HG03442 (cell line): Measurements from ENCODE around the gene EGR4.

Experiments used
- ATAC-seq: cut with Tn5 transposase; IDR thresholded peaks from one replicate; pipeline ENCODE4 v1.9.1; 2021; ENCODE audit warnings: mild to moderate bottlenecking, moderate library complexity; ENCODE audit not compliant: unreplicated experiment

Gene EGR4

DNA sequence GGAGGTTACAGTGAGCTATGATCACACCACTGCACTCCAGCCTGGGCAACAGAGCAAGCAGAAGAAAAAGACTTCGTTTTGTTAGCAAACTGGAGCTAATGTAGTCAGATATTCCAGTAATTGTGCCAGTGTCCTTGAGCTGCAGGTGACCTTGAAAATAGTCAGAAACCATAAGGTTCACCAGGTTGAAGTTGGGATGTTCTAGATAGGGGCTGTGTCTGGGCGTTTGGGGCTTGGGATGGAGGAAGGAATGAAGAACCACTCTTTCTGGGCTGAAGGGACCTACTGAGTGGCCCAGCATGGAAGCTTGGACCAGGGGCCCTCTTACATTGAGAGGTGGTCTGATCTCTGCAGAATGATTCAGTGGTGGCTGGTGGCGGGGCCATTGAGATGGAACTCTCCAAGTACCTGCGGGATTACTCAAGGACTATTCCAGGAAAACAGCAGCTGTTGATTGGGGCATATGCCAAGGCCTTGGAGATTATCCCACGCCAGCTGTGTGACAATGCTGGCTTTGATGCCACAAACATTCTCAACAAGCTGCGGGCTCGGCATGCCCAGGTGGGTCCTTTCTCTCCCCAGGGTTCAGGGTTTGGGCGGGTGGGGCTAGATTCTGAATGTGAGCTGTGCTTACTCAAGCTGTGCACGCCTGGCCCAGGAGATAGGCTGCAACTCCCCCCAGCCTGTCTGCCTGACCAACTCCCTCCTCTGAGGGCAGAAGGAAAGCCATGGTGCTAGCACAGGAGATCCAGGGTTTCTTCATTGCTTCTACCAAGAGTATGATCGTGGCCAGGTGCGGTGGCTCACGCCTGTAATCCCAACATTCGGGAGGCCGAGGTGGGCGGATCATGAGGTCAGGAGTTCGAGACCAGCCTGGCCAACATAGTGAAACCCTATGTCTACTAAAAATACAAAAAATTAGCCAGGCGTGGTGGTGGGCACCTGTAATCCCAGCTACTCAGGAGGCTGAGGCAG lies 42.2 kb downstream of the EGR4 start:
- ATAC-seq, result no peak

GRCh38 chr2:73249636-73250035 lies 43.7 kb downstream of the EGR4 start:
- ATAC-seq, result no peak

GRCh38 chr2:73246850-73247249 lies 46.5 kb downstream of the EGR4 start:
- ATAC-seq, result no peak

DNA sequence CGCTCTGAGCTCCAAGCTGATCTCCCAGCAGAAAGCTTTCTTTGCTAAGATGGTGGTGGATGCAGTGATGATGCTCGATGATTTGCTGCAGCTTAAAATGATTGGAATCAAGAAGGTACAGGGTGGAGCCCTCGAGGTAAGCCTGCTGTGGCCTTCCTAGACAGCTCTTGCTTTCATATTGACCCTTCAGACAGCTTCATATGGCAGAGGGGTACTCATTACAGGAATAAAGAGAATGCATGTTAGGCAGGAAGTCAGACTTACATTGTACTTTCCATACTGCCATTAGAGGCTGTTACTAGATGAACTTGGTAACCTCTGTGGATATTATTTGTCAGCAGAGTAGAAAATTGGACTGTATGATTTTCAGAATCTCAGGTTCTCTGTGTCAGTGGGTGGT lies 48.8 kb downstream of the EGR4 start:
- no peak for ATAC-seq

DNA sequence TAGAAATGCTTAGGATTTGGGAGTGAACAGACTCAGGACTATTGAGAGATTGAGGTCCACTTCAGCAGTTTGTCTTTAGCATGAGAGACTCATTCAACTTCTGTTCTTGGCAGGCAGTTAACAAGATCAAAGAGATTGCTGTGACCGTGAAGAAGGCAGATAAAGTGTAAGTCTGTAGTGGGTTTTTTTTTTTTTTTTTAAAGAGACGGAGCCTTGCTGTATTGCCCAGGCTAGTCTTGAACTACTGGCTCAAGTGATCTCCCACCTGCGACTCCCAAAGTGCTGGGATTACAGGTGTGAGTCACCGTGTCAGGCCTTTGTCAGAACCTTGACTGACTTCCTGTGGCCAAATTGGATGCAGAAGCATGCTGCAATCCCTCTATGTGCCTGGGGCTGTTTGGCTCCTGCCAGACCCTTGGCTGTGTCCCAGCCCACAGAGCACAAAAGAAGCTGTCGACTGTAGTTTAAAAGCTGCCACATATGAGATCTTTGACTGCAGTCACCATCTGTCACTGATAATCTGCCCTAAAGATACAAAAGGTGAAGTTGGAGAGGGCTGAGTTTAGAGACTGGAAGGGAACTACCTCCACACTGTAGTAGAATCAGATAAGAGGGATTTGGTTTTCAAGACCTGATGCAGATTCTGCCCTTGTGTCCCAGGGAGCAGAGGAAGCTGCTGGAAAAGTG lies 49.3 kb downstream of the EGR4 start:
- ATAC-seq, result no peak
